ENCODE measurements around the gene MORN1. TPM values are rescaled to one million over a fixed set of nuclear protein-coding genes. Genes with fewer than 3 reads are reported as not detected.

The MORN1 gene
- total RNA-seq, 1 donor from 2014 or later: 24.4 TPM

DNA sequence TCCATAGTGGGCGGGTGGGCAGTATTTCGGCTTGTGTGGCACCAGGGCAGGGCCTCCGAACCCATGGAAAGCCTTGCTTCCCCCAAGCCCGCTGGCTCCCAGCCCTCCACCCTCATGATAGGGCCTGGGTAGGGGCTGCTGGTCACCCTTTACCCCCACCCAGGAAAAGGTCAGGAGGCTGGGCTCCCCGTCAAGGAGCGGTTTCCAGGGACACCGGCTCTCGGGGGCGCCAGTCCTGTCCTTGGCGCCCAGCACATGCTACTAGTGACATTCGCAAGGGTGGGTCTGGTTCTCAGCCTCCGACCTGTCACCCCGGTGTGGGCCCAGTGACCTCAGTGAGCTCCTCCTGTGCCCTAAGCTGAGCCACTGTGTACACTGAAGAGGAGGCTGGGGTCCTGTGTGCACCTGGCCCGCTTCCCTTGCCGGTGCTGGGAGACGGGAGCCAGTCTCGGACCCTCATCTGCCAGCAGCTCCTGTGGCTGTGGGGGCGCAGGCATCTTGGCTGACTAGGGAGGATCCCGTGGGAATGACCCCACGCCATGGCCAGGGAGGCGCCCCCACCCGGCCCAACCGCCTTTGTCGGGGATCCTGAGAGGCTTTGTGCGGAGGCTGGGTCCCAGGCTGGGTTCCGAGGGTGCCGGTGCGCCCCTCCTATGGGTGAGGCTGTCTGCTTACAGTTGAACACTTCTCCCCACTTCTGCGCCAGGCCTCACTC is 108.6 kb downstream of the MORN1 start:
- Mint-ChIP-seq H3K27ac (ENCODE audit: unreplicated experiment) (no peak overlapping the region), H3K4me3 (no peak overlapping the region)
- TF ChIP-seq, protein P1, sequence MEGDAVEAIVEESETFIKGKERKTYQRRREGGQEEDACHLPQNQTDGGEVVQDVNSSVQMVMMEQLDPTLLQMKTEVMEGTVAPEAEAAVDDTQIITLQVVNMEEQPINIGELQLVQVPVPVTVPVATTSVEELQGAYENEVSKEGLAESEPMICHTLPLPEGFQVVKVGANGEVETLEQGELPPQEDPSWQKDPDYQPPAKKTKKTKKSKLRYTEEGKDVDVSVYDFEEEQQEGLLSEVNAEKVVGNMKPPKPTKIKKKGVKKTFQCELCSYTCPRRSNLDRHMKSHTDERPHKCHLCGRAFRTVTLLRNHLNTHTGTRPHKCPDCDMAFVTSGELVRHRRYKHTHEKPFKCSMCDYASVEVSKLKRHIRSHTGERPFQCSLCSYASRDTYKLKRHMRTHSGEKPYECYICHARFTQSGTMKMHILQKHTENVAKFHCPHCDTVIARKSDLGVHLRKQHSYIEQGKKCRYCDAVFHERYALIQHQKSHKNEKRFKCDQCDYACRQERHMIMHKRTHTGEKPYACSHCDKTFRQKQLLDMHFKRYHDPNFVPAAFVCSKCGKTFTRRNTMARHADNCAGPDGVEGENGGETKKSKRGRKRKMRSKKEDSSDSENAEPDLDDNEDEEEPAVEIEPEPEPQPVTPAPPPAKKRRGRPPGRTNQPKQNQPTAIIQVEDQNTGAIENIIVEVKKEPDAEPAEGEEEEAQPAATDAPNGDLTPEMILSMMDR (conservative IDR thresholded peaks at IDR 0.05): no peak

DNA sequence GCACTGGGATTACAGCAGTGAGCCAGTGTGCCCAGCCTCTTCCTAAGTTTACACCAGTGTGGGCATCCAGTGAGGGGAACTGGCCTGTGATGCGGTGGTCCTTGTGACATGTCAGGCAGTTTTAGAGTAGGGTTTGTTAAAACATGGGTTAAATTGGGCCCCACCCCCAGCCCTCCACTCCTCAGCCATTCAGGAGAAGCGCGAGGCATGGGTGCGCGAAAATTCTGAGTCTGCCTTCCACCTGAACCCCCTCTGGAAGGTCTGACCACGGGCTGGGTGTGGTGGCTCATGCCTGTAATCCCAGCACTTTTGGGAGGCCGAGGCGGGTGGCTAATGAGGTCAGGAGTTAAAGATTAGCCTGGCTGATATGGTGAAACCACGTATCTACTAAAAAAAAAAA is 111.5 kb downstream of the MORN1 start:
- H3K9me3 Mint-ChIP-seq: no peaks in the 10 kb centered on the region
- H3K4me1 Mint-ChIP-seq: peaks cover 31% of the 10 kb centered on the region
- H3K27ac Mint-ChIP-seq (ENCODE audit: unreplicated experiment): peak overlapping the region; percentile 50
- H3K36me3 Mint-ChIP-seq (ENCODE audit: low read depth): peaks cover 7% of the 10 kb centered on the region
- TF ChIP-seq, protein P1 (conservative IDR thresholded peaks at IDR 0.05): no peak
- H3K4me3 Mint-ChIP-seq: peak overlapping the region; percentile 56
- no peaks in the 10 kb centered on the region for H3K27me3 Mint-ChIP-seq (ENCODE audit: low read depth)
- no peak for DNase-seq (ENCODE audit: low read depth, low spot score)

More for the DNA sequence above, 108.6 kb downstream of the MORN1 start:
- Mint-ChIP-seq H3K27me3 (ENCODE audit: low read depth) (no peaks in the 10 kb centered on the region), H3K4me1 (peaks cover 15% of the 10 kb centered on the region), H3K36me3 (ENCODE audit: low read depth) (peaks cover 4% of the 10 kb centered on the region), H3K9me3 (no peaks in the 10 kb centered on the region)
- no peak for DNase-seq (ENCODE audit: low read depth, low spot score)

DNA sequence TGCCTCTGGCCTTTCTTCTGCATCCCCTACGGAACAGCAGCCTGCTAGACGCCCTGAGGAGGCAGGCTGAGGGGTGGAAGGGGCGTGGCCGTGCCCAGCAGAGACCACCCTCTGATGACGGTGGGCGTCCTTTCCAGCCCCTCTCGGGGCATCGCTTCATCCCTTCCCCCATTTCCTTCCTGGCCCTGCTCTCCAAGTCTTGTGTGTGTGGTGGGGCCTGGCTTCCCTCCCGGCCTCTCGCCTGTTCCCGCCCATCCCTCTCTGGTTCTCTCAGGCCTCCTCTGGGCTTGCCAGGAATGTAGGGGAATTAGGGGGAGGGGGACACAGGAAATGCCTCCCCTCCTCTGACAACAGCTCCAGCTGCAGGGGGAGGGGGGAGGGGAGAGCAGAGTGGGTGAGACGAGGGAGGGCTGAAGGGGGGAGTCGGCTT is 112.1 kb downstream of the MORN1 start:
- Mint-ChIP-seq H3K9me3 (no peaks in the 10 kb centered on the region), H3K27me3 (ENCODE audit: low read depth) (no peaks in the 10 kb centered on the region), H3K4me3 (peak overlapping the region; percentile 56), H3K36me3 (ENCODE audit: low read depth) (peaks cover 7% of the 10 kb centered on the region), H3K4me1 (peaks cover 32% of the 10 kb centered on the region), H3K27ac (ENCODE audit: unreplicated experiment) (peak overlapping the region; percentile 75)
- DNase-seq (ENCODE audit: low read depth, low spot score): peak; percentile 65
- TF ChIP-seq, protein P1 (conservative IDR thresholded peaks at IDR 0.05): no peak

GRCh38 chr1:2278591-2279209 is 112.7 kb downstream of the MORN1 start:
- Mint-ChIP-seq H3K9me3 (no peaks in the 10 kb centered on the region), H3K4me3 (peak overlapping the region; percentile 56), H3K27ac (ENCODE audit: unreplicated experiment) (no peak overlapping the region), H3K4me1 (peaks cover 32% of the 10 kb centered on the region), H3K36me3 (ENCODE audit: low read depth) (peaks cover 7% of the 10 kb centered on the region), H3K27me3 (ENCODE audit: low read depth) (no peaks in the 10 kb centered on the region)
- TF ChIP-seq, protein P1 (conservative IDR thresholded peaks at IDR 0.05): no peak
- DNase-seq (ENCODE audit: low read depth, low spot score): no peak

DNA sequence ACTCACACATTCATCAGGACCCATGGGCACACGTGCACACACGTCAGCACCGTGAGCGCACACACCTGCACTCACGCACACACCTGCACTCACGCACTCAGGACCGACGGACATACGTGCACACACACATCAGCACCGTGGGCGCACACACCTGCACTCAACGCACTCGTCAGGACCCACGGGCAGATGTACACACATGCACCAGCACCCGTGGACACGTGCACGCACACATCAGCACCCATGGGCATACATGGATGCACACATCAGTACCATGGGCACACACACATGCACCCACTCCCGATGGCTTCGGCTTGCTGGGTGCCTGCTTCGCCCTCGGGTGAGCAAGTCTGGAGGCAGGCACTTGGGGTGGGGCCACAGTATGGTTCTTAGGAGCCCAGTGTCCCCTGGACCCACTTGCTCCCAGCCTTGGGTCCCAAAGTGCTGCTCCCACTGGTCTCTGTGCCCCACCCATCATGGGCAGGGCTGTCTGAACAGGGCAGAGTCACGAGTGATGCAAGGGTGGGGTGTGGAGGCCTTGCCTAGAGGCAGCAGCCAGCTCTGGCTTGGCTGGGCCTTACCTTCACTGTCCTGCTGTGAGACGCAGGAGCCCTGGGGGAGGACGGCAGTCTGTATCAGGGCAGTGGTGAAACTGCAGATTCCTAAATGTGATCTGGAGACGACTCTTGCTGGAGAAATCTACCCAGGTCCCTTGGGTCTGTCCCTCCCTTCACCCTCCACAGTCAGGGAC is 113.4 kb downstream of the MORN1 start:
- H3K4me1 Mint-ChIP-seq: peaks cover 39% of the 10 kb centered on the region
- H3K27me3 Mint-ChIP-seq (ENCODE audit: low read depth): no peaks in the 10 kb centered on the region
- no peaks in the 10 kb centered on the region for H3K9me3 Mint-ChIP-seq
- DNase-seq (ENCODE audit: low read depth, low spot score): no peak
- no peak overlapping the region for H3K4me3 Mint-ChIP-seq
- H3K27ac Mint-ChIP-seq (ENCODE audit: unreplicated experiment): no peak overlapping the region
- TF ChIP-seq, protein P1 (conservative IDR thresholded peaks at IDR 0.05): no peak
- H3K36me3 Mint-ChIP-seq (ENCODE audit: low read depth): peaks cover 7% of the 10 kb centered on the region
